Measurements from ENCODE around the gene LRBA.
A peak's percentile ranks its signal among the peaks of the same experiment; 100 is the strongest.

The LRBA gene

DNA sequence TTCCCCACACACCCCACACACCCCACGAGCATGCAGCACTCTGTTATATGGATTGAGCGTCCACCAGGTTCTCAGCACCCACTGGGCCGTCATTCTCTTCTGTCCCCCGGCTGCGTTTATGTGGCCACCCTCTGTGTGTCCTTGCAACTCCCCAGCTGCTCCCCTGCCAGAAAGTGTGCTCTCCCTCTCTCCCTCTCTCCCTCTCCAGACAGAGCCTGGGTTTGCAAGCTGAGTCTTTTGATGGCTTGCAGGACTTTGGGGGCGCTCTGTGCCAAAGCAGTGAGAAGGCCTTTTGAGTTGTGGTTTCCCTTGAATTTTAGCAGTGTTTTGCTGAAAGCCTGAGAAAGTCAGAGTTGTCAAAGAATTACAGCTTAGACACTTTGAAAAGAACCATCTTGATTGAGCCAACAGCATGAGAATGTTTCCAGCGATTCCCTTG lies 763.3 kb downstream of the LRBA start:
- no peak for DNase-seq

DNA sequence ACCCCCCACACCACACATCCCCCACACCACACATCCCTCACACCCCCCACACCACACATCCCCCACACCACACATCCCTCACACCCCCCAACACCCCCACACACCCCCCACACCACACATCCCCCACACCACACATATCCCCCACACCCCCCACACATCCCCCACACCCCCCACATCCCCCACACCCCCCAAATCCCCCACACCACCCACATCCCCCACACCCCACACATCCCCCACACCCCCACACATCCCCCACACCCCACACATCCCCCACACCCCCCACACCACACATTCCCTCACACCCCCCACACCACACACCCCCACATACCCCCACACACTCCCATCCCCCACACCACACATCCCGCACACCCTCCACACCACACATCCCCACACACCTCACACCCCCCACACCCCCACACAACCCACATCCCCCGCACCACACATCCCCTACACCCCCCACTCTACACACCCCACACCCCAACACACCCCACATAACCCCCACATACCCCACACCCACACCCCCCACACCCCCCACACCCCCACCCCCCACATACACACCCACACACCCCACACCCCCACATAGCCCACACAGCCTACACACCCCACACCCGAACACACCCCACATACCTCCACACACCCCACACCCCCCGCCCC lies 764.0 kb downstream of the LRBA start:
- no peak for DNase-seq

DNA sequence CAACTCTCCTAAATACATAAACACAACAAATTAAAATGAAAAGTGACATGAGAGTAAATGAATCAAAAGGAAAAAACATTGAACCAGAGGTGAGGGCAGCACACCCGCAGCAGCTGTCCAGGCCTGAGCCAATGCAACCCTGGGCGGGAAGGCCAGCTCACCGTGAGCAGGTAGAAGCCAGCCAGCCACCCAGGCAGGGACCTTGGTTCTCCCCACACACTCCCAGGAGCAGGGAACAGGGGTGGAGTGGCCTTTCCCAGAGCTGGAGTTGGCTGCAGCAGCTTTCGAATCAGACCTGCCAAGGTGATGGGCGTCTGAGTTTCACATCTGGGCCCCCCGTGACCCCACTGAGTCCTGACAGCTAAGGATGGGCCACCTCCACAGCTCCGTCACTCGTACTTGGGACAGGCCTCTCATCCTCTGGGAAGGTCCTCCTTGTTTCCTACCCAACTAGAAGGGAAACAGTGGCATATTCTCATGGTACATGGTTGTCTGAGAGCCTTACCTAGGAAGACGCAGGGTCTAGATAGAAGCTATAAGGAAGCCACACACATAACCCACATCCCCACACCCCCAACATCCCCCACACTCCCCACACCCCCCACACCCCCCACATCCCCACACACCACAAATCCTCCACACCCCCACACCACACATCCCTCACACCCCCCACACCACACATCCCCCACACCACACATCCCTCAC lies 764.6 kb downstream of the LRBA start:
- DNase-seq = no peak

DNA sequence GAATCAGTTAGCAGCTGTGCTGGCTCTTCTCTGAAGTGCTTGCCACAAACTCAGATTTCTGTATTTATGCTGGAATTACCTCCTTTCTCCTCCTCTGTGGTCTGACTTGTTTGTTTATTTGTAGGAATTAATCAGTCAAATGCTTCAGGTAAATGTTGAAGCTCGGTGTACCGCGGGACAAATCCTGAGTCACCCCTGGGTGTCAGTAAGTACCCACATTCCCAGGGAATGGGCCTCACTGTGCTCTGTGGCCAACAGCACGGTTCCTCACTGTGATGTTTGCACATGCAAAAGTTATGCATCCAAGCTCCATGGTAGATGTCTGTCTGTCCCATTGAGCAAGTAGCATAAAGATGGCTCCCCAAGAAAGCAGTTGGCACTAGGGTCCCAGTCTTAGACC lies 766.9 kb downstream of the LRBA start:
- DNase-seq = no peak

DNA sequence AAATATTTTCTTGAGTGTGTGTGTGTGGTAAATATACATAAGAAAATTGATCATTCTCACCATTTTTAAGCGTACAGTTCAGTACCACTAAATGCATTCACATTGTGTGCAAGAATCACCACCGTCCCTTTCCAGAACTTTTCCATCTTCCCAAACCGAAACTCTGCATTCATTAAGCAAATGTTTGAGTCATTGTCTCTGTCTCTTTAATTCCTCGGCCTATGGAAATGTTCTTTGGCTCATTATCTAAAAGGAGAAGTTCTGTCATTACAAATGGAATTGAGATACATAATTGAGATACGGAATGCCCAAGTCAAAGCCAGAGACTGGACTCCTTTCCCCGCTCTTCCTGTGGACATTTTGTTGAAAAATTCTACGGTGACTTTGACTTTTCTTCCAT lies 767.9 kb downstream of the LRBA start:
- no peak for DNase-seq

DNA sequence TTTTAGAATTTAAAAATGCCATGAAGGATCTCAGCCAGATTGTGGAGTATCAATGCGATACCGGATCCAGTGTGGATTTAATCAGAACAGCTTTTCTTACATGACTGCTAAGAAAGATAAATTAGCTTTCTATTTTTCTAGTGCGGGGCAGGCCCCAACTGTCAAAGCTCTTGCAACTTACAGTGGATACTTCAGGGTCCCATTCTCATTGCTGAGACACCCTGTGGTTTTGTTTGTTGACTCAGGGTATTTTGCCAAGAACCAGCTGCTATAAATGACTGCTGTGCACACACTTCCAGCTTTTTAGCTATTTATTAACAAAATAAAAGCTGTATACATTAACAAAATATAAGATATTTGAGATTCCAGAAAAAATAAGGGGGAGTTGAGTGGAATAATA lies 770.5 kb downstream of the LRBA start:
- DNase-seq = peak; percentile 25 to 71

DNA sequence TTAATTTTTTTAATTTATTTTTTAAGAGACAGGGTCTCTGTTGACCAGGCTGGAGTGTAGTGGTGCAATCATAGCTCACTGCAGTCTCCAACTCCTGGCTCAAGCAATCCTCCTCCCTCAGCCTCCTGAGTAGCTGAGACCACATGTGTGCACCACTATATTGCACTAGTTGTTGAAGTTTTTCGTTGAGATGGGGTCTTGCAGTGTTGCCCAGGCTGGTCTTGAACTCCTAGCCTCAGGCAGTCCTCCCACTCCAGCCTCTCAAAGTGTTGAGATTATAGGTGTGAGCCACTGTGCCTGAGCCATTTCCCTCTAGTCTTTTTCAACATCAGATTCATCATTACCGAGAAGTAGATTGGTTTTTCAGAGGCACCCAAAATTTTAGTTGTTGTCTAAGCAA lies 771.2 kb downstream of the LRBA start:
- DNase-seq = no peak

DNA sequence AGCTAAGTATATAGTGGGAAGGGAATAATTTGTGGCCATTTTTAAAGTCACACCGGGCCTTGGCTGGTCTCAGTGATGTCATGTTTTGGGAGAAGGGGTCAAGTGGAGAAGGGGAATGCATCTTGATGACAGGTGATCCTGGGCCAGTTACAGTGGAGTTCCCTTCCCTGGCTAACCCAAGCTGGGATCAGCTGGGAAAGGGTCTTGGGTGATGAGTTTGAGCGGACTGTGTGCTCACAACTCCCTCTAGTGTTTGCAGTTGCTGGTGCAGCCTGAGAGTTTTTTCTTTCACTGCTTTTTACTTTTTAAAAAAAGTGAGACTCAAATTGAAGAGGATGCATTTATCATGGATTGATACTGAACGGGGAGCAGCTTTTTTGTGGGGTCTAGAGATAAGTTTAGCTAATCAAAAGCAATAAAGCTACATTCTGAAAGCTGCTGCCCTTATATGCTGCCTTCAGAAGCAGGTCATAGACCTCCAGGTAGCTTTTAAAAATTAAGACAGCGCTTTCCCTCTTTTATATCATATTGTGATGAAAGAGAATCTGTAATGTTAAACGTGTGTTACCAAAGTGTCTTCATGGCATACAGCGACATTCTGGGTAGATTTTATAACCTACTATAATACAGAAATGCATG lies 772.1 kb downstream of the LRBA start:
- DNase-seq = peak; percentile 60 to 68

DNA sequence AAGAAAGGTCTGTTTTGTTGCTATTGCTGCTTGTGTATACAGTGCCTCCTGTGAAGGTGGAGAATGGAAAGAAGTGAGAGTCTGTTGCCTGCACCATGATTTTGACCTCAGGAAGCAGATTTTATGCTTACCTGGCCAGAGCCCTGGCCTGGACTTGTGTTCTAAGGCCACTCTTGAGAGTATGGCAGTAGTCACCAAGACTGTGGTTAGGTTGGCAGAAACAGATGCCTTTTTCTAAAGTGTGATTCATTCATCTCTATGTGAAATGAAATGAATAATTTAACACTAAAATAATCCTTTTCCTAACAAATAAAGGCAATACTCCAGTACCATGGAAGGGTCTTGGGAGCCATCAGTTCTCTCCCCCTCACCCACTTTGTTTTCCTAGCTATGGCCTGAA lies 775.1 kb downstream of the LRBA start:
- DNase-seq = no peak

DNA sequence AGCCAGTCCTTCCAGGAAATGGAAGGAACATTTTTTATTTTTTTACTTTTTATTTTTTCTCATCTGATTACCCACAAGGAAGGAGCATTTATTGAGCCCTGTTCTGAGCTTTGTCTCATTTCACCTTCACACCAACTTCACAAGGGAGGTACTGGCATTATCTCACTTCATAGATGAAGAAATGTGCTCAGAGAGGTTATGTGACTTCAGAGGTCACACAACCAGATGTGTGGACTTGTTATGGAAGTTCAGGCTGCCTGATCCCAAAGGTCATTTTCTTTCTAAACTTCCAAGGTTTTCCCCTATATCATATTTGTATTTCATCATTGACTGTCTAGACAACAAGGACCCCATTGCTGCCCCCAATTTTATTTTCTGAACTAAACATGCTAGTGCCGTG lies 776.5 kb downstream of the LRBA start:
- DNase-seq = no peak

DNA sequence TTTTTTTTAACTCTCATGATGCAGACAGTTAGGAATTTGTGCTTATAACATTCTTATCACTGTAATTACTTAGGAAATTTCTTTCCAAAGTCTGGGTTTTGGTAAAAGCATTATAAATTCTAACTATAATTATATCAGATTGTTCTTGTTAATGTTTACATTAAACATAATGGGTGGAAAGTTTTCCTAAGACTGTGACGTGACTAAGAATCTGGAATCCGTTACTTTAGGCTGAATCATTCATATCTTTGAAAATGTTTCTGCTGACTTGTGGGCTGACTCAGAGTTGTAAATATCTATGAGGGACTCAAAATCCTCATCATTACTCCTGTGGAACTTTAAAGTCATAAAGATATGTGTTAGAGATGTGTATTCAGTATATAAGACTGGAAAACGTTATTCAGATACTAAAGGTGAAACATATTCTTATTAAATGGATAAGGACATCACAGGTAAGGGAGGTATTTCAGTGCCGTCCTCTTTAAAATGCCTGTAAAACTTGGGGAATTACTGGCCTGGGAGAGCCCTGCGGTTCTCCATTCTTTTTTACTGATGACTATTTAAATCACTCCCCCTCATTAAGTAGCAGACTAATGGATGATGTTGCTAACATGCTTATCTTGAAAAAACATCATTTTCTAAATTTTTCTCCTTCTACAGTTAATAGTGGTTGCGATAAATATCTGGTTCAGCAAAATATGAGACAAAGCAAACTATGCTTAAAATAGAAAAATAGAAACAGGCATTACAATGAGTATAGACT lies 777.8 kb downstream of the LRBA start:
- DNase-seq = no peak

DNA sequence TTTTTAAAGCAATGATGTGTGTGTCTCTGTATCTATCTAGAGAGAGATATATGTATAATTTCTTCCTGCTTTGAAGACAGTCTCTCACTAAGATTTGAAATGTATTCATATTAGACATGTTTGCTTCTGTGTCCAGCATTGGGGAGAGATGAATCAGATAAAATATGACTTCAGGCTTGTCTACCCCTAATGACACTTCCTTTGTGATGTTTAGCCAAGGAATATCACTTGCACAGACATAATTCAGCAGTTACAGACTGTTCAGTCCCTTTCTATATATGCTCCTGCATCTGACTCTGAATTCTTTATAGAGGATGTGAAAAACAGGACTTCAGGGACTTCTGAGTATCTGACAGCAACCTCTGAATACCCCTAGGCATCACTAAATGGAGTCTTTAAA lies 778.5 kb downstream of the LRBA start:
- no peak for DNase-seq

DNA sequence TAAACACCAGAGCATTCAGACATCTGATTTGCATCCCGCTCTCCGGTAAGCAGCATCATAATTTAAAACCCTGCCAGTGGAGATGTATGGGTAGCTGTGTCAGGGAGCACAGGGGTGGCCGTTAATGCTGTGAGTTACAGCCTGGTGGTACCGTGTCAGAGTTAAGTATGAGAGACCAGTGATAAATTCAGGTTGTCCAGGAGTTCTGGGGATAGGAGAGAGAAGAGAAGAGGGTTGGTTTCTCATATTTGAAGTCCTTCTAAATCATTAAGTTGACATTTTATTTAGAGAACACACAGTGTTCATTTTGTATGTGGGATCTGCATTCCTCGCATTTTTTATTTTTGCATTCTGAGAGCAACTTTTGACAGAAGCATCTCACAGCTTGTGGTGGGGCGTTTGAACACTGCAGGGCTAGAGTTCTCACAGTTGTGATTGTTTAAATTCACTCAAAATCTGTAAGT lies 779.2 kb downstream of the LRBA start:
- DNase-seq = no peak

DNA sequence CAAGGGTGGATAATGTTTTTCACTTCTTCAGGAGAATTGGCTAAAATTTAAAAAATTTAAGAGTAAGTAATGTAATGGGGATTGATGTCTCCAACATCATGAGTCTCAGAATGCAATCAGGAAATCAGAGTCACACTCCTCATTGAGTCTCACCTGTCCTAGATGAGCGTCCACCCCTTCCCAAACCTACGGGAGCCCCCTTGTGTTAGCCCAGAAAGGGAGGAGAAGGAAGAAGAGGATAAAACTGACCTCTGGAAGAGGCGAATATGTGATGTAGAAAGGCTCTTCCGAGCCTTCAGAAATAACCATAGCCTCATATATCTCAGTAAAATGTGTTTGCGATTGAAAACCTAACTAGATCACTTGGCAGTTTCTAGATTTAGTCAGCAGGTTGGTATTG lies 779.8 kb downstream of the LRBA start:
- DNase-seq = no peak

DNA sequence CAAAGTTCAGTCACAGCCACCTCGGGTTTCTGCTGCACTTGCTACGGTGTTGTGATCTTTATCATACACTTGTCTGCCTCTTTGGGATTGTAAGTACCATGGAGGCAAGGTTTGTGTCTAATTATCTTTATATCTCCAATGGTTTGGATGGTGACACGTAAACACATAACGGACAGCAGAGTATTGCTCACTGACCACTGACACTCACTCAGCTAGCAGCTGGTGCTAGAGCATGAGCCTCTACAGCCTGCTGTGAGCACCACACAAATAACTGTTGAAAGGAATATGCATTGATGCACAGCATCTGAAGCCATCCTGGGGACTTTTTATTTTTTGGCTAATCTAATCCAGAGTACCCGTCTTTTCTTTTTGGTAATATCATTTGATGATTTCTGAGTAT lies 780.8 kb downstream of the LRBA start:
- DNase-seq = no peak

DNA sequence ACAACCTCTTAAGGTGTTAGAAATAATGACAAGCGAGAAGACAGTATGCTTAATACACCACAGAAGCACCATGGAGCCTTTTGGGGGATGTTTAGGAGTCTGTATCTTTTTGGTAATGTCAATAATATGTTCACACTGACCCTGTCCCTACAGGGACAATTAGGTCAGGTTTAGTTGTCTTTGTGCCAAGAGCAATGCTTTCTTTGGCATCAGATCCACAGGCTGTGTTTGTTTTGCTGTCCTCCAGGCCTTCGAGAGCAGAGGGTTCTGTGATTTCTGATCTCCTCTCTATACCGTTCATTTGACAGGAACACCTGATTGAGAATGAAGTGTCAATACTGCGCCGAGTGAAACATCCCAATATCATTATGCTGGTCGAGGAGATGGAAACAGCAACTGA lies 783.1 kb downstream of the LRBA start:
- DNase-seq = peak in 1 of 2 experiments; percentile 14

DNA sequence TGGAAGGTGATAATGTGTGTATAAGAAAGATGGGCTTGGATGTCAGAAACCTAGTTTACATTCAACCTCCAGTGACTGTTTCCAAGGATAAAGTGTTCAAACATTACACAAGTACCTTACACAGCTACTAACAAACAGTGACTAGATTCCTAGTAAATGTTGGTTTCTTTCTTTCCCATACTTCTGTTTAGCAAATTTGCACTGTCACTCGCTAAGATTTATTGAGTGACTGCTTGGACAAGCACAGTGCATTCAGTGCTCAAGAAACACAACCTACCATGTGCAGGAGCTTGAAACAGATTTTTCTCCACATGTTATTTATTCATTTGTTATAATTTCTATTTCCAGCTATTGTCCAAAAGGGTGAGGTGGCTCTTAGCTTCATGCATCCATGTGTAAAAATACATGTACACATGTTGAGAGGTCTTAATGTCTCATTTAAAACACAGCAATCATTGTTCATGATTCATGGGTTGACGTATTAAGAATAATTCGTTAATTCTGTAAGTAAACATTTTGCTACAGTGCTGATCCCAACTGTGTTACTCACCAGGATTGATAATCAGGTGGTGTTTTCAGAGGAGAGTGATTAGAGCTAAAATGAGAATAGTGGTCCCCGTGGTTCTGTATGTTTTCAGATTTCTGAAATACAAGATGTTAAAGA lies 783.8 kb downstream of the LRBA start:
- peak in 1 of 2 experiments; percentile 11 for DNase-seq

DNA sequence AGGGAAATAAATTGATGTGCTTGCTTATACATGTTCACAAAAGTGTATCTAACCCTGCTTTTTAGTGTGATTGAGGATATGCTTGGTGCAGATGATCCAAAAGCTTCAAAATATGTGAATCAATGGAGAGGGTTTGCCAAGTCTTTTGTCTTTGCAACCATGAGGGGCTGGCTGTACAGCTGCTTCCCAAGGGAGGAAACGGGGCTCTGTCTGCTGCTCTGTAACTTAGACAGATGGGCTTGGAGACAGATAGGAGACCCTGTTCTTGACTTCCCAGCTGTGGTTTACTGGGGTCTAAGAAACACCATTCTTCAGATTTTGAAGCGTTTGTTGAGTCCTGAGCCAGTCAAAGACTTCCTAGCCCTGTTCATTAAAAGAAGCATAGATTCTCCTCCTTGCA lies 784.5 kb downstream of the LRBA start:
- DNase-seq = peak; percentile 33 to 81

DNA sequence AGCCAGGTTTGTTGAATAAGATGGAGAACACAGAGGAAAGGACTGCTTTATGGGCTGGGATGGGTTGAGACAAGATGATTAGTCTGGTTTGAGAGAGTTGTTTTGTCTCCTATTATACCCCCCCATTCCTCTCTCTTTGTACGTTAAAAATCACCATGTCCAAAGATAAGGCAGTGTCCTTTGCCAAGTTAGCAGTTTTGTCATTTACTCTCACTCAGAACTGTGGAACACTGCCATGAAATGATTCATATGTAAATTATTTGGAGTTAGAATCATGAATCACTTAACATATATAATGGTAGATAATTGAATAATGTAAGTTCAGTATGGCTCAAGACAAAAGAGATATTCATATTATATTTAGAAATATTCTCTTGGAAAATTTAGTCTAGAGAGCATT lies 785.6 kb downstream of the LRBA start:
- peak; percentile 66 to 69 for DNase-seq

DNA sequence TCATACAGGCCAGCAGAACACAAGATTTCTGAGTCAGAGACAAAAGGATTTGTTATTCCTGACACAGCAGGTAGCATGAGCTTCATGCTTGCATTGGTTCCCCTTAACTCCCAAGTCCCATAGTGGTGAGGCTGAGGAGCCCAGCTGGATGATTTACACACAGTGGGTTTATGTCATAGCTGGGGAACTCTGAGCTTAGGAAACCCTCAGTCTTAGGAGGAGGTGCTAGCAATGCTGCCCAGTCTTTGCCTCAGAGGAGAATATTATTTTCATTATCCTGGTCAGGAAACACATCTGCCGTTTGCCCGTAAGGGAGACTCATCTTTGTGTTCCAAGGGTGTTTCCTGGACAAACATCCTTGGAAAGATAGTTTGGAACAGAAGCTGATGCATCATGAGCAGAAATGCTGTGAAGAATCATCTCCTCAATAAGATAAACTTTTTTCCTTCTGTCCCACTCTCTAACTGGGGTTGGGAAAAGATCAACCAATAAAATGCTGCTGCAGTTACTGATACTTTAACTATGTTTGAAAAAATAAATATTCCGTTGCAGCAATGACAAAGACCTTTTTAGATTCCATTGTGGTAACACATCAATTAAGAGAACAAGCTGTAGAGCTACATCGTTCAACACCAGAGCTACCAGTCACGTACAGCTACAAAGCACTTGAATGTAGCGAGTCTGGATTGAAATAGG lies 790.0 kb downstream of the LRBA start:
- no peak for DNase-seq

DNA sequence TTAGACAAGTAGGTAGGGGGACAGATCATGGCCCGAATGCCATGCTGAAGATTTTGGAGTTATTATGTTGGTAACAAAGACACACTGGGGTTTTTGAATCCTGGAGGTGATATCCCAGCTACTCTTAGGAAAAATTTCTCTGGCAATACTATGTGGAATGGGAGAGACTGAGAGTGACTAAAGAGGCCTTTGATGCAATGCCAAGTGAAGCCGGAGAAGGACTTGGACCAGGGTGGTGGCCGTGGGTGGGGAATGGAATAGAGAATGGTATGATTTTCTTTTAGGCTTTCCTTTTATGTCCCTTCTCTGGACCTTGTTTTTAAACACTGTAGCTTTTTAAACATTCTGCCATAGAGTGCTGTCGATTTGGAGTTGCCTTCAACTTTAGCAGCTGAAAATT lies 795.2 kb downstream of the LRBA start:
- DNase-seq = peak in 1 of 2 experiments; percentile 12

DNA sequence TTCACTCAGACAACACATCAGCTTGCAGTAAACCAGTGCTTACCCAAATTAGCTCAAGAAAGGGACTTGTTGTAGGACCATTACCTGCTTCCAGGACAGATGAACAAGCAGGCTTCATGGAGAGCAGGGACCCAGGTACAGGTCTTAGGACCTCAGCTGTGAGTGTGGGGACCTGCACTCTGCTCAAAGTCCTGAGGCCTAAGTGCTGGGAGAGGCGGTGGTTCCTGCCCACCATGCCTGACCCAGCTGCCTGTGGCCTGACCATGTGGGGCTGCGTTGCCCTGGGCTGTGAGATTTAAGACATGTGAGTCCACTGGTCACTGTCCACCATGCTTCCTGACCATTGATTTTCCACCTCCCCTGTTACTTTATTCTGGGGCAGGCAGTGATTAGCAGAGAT lies 796.6 kb downstream of the LRBA start:
- DNase-seq = no peak

All from NCI-H446 (cell line).